Stimulated activated CD4-positive, alpha-beta T cell treated with anti-CD3 and anti-CD28 coated beads, Interleukin-15, amount 100 ng/mL, for 24 hours (primary cell): ENCODE measurements around the gene SPAG9.
A peak's percentile ranks its signal among the peaks of the same experiment; 100 is the strongest.

Experiments used
- DNase-seq: peaks from one replicate; pipeline ENCODE4 v3.0.0-alpha.2; 2020

Gene SPAG9

DNA sequence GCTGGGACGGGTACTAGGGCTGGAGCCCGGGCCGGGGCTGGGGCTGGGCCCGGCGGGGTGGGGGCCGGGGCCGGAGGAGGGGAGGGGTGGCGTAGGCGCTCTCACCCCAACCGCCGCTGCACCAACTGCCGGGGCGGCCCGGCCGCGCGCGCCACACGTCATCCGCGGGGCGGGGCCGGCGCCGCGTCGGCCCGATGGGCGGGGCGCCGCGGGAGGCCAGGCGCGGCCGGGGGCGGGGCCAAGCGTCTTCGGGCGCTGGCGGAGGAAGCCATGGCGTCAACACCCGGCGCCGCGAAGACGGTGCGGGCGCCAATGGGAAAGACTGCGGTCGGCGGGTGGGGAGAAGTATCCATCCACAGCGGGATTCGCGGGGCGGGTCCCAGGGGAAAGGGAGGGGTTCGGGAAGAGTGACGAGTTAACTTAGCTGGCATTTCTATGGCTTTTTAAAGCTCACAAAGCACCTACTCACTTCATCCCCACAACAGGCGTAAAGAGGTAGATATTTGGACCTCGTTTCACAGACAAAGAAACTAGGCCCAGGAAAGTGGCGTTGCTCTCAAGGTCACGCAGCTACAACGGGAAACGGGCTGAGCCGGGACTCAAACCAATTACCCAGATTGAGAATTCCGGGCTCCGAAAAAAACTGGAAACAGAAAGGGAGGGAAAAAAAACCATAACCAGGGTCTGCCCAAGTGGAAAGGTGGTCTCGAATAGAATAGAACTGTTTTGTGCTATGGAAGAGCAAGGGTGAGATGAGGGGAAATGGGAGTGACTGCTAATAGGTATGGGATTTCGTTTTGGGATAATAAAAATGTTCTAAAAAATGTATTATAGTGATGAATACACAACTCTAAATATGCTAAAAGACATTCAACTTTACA lies at the start of gene SPAG9:
TSS of gene SPAG9 (minus strand) at position 130 of the 881 bp plus-strand sequence. CDS start 212 bp downstream, outside the sequence.
- DNase-seq = peak; percentile 95

DNA sequence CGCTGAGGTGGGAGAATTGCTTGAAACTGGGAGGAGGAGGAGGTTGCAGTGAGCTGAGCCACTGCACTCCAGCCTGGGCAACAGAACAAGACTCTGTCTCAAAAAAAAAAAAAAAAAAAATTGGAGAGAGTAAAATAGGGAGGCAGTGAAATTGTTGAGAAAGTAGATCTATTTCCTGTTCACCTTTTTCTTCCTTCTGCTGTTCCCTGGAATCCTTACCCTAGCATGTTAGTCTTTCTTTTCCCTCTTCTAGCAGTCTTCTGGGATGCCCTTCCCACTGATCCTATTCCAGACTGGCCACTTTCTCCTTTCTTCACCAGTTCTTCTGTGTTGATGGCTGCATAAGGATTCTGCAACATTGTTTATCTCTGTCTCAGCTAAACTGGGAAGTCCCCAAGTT lies 48.7 kb upstream of the SPAG9 start:
- no peak for DNase-seq

DNA sequence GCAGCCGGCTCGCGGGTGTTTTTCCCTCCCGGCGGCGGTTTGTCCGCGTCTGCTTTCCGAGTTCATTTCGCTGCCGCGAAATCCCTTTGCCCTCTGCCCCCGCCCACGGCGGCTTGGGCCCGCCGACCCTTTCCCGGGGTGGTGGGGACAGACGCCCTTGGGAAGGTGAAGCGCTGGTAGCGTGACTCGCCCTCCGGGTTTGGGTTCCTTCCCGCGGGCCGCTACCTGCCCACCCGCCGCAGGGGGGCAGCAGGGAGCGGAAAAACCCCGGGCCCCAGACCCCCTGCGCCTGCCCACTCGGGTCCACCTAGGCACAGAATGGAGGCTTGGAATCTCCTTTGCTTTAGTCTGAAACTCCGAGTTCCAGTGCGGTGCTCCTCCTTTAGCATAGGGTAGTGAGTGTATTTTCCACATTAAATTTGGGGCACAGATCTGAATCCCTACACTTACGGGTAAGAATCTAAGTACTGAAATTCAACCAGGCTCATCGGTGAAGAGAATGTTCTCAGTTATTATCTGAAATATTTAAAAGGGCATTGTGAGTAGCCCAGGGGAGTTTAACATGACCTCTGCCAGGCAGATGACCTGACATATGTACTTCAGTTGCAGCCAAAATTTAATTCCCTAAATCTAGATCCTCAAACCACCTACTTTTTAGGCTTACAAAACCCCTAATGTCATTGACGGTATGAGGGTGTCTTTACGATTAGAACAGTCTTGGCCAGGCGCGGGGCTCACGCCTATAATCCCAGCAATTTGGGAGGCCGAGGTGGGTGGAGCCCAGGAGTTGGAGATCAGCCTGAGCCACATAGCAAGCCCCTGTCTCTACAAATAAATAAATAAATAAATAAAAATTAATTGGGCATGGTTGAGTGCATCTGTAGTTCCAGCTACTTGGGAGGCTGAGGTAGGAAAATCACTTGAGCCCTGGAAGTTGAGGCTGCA lies 46.6 kb upstream of the SPAG9 start:
- DNase-seq = peak; percentile 82

GRCh38 chr17:51166198-51166986 lies 45.7 kb upstream of the SPAG9 start, which contains the start of gene NME2:
Gene NME2 (plus strand): TSS chr17:51166411. CDS start chr17:51166831, 420 bp downstream.
- peak; percentile 88 for DNase-seq

GRCh38 chr17:51165680-51166197 lies 45.1 kb upstream of the SPAG9 start:
- DNase-seq = no peak

DNA sequence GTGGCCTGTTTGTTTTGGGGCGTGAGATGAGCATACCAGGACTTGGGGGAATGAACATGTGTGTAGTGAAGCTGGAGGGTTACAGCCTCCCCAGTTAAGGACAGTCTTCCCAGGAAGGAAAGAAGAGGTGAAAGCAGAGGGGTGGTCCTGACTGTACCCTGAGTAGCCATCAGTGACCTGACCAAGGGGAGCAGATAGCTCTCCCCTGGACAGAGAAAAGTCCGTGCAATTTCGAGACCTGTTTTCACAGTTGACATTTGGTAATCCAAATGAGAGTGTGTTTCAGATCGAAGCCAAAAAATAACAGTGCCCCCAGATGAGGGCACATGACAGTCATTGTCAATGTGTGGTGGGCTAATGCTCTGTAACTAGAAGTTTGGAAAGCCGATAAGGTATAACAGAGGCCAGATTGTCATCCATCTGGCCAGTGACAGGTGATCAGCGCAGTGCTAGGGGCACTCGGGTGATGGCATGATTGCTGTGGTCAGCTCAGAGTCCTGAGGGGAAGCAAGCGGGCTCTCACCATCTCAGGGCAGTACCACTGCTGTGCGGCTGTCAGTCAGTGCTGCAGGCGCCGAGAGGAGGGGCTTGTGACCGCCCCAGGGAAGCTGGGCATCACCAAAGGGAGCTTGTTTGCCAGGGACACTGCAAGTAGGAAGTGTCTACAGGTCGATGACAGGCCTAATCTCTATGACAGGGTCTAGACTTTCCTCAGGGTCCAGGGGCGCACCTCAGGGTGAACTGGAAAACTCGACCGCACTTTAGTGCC lies 44.4 kb upstream of the SPAG9 start:
- DNase-seq = peak; percentile 19

- DNase-seq = no peak
Measured at GRCh38 chr17:51161541-51161940, 40.9 kb upstream of the SPAG9 start.

GRCh38 chr17:51159604-51160003 lies 38.9 kb upstream of the SPAG9 start:
- DNase-seq = no peak

- DNase-seq = no peak
Measured at GRCh38 chr17:51155416-51155815, 34.7 kb upstream of the SPAG9 start.

- no peak for DNase-seq
Measured at GRCh38 chr17:51154176-51154575, 33.5 kb upstream of the SPAG9 start.

GRCh38 chr17:51153210-51154072 lies 32.8 kb upstream of the SPAG9 start, which contains the start of gene NME1:
Gene NME1 (plus strand): TSS chr17:51153559. CDS start chr17:51155655, 2,096 bp downstream.
- DNase-seq = peak; percentile 96

GRCh38 chr17:51152766-51153209 lies 32.1 kb upstream of the SPAG9 start:
- no peak for DNase-seq

GRCh38 chr17:51150932-51151331 lies 30.3 kb upstream of the SPAG9 start:
- DNase-seq = no peak

- DNase-seq = no peak
Measured at GRCh38 chr17:51149163-51149562, 28.5 kb upstream of the SPAG9 start.

GRCh38 chr17:51147650-51148049 lies 27.0 kb upstream of the SPAG9 start:
- no peak for DNase-seq

DNA sequence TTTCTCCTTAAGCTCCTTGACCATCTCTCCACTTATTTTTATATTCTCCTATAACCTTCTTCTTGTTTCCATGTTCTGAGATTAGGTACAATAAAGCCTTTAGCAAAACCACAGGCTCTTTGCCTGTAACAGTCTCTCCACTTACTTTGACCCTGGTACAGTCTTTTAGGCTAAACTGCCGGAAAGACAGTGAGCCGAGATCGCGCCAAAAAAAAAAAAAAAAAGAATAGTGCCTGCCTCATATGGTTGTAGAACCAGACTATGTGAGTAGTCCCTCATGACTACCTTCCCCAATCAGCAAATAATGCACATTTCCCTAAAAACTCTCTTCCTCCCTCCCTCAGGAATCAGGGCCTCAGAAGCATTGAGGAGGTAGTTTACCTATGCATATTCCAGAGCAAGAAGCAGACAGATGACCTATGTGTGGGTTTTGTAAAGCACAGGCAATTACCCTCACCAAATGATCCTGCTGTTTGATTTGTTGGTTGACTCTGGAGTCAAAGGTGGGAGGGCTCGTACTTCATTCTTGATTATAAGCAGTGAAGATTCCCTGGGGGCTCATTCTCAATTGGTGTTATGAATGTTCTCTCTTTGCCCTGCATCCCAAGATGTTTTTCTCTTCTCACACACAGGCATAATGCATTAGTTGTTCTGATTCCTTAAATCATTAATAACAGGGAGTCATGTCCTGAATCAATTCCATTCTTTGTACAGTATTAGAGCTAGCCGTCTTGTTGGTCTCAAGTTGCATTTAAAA lies 23.8 kb upstream of the SPAG9 start:
- no peak for DNase-seq

DNA sequence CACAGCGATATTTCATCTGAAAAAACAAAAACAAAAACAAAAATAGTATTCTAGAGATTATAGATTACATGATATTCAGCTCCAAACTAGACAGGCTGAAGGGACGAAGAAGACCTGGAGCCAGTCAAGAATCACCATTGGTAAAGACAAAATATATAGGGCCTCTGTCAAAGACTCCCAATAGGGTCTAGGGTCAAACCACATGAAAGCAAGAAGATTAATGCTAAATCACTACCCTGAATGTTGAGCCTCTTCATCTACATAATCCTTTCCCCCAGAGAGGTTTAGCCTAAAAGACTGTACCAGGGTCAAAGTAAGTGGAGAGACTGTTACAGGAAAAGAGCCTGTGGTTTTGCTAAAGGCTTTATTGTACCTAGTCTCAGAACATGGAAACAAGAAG lies 21.9 kb upstream of the SPAG9 start:
- no peak for DNase-seq

DNA sequence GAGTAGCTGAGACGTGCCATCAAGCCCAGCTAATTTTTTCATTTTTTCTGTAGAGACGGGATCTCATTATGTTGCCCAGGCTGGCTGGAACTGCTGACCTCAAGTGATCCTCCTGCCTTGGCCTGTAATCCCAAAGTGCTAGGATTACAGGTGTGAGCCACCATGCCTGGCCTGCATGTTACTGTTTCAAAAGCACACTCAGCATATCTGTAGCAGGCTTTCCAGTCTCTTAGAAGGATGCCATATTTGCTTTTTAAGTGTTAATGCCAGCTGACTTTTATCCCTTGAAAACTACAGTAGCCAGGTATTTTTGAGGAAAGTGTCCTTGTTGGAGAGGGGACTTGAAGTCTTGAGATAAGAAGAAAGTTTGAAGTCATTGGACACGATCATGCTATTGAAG lies 15.3 kb upstream of the SPAG9 start:
- DNase-seq = no peak

DNA sequence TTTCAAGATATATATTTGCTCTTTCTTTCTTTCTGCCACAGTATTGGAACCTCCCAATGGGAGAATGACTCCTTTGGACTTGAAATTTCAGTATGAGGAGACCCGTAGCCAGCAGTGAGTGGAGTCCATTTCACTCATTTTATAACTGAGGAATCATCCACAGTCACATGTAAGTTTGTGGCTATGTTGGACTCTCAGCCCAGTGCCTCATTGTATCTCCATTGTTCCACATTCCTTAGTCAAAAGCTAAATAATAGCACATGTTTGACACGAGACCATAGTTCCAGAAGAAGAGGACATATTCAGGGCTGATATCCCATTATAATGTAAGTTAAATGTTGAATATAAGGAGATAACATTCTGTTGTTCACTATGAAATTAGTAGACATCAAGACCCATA lies 12.7 kb upstream of the SPAG9 start:
- DNase-seq = no peak

DNA sequence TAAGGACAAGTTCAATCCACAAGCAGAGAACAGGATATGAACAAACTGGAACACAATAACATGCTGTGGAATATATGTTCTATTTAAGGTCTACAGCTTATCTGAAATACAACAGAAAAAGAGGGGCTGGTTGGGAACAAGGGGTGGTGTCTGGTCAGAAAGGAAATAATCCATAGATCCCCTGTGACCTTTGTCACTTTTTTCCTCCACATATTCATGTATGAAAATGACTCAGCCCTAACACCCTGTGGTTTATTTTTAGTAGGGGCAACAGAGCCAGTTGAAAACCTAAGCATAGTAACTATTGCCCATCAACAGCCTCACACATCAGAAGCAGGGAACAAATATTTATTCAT lies 12.3 kb upstream of the SPAG9 start:
- DNase-seq = no peak
